HT-29 (cell line): Measurements from ENCODE around the gene TRIM7. TPM values are rescaled to one million over a fixed set of nuclear protein-coding genes. Genes with fewer than 3 reads are reported as not detected.
"Not testable (repeated sequence)": the region's sequence is repeated elsewhere in the genome, so short reads cannot be mapped to it uniquely, and the experiment has no call there.

Experiments
- DNase-seq: peaks from one replicate; pipeline ENCODE4 v3.0.0-alpha.2; 2015; ENCODE audit warnings: low spot score
- total RNA-seq: library from RNA; depleted of rRNA; stranded (reverse); fragments of >200 nt; shearing (Covaris generic); gene quantifications from 2 replicates; pipeline ENCODE4 v1.2.3, GENCODE V29; 2014

TRIM7 gene
- total RNA-seq, 1 experiment from 2014 or later: 2.9 TPM

DNA sequence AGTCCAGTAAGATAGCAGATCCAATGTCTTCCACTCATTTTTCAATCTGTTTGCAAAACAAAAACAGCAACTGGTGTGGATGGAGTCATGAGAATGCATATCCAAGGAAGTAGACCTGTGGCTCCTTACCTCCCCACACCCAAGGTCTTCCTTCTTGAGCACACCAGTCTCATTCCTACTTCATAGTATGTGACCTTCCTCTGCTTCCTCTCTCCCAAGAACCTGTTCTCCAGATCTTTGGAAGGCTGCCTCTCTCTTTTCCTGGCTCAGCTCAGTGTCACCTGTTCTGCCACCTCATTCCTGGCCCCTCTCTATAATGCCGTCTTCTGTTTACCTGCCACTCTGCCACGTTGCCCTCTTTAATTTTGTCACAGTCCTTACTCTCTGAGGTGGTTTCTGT, 7.9 kb upstream of the TRIM7 start:
- no peak for DNase-seq

DNA sequence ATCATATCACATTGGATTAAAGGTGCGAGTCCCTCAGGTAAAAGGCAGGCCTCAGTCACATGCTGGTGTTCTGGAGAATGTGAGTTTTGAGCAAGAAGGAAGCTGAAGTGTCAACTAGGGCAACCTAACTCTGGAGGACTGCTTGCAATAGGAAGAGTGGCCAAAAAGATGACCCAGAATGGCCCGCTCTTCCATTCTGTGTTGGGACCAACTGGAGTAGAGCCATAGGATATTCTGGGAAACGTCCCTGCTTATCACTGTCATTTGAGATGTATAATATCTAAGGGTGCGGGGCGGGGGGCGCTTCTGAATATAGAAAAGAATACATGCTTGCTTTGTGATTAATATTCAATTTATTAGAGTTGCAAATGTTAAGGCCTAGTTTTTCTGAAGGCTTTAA, 7.1 kb upstream of the TRIM7 start:
- no peak for DNase-seq

DNA sequence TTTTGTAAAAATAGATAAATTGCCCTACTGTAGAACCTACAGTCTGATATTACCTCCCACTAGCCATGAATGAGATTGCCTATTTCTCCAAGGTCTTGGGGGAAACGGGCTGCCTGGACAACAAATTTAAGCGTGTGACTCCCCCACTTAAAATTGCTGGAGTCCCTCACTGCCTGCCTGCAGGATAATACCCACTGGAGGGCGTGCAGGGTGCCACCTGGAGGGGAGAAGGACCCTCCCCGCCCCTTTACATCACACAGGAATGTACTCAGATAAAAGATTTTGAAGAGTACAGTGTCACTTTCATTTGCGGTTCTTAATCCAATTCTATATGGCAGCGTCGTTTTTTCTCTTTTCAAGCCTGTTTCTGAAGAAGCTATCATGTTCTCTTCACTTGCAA, 6.2 kb upstream of the TRIM7 start:
- DNase-seq: no peak

DNA sequence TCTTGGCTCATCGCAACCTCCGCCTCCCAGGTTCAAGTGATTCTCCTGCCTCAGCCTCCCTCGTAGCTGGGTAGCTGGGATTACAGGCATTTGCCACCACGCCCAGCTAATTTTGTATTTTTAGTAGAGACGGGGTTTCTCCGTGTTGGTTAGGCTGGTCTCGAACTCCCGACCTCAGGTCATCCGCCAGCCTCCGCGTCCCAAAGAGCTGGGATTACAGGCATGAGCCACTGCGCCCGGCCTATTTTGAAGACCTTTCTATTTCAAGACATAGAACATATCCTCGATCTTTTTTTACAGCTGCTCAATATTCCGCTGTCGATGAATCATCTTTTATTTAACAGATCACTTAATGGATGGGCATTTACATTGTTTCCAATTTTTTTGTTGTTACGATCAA, 5.7 kb upstream of the TRIM7 start:
- DNase-seq: not testable (repeated sequence)

DNA sequence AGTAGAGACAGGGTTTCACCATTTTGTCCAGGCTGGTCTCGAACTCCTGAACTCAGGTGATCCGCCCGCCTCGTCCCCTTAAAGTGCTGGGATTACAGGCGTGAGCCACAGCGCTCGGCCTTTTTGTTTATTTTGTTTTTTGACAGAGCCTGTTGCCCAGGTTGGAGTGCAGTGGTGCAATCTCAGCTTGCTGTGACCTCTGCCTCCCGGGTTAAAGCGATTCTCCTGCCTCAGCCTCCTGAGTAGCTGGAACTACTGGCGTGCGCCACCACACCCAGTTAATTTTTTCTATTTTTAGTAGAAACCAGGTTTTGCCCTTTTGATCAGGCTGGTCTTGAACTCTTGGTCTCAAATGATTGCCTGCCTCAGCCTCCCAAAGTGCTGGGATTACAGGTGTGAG, 5.2 kb upstream of the TRIM7 start:
- DNase-seq: not testable (repeated sequence)

DNA sequence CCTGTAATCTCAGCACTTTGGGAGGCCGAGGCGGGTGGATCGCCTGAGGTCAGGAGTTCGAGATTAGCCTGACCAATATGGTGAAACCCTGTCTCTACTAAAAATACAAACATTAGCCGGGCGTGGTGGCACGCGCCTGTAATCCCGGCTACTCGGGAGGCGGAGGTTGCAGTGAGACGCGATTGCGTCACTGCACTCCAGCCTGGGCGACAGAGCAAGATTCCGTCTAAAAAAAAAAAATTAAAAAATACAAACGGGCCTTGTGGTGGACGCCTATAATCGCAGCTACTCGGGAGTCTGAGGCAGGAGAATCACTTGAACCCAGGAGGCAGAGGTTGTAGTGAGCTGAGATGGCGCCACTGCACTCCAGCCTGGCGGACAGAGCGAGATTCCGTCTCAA, 4.0 kb upstream of the TRIM7 start:
- DNase-seq: not testable (repeated sequence)

DNA sequence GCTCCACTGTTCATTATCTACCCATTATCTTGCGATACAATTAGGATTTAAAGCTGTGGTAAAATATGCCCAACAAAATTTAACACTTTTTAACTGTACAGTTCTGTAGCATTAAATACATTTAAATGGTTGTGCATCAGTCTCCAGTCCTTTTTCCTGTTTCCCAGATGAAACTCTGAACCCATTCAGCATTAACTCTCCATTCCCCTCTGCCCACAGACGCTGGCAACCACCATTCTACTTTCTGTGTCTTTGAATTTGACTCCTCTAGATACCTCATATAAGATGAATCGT, 2.9 kb upstream of the TRIM7 start:
- DNase-seq: no peak

DNA sequence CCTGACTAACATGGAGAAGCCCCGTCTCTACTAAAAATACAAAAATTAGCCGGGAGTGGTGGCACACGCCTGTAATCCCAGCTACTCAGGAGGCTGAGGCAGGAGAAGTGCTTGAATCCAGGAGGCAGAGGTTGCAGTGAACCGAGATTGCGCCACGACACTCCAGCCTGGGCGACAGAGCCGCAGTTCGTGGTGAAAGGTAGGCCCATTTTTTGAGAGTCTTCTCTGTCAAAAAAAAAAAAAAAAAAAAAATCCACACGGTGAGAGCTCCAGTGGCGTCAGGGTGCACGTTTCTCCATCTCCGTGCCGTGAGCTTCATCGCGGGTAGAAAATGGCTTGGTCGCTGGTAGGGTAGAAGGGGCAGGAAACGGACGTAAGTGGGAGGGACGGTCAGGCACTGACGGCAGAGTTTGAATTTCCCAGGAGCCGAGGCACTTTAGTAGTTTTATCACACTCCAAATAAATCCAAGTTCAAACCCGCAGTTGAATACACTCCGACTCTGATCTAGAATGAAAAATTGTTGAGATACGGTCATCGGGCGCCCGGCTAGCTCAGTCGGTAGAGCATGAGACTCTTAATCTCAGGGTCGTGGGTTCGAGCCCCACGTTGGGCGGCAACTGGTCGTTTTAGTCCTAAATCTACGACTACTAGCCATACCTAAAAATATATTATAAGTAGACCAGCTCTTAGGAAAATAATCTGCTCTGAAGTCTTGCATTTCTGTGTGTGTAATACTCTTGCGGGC, 2.4 kb upstream of the TRIM7 start:
- DNase-seq: peak; percentile 95

DNA sequence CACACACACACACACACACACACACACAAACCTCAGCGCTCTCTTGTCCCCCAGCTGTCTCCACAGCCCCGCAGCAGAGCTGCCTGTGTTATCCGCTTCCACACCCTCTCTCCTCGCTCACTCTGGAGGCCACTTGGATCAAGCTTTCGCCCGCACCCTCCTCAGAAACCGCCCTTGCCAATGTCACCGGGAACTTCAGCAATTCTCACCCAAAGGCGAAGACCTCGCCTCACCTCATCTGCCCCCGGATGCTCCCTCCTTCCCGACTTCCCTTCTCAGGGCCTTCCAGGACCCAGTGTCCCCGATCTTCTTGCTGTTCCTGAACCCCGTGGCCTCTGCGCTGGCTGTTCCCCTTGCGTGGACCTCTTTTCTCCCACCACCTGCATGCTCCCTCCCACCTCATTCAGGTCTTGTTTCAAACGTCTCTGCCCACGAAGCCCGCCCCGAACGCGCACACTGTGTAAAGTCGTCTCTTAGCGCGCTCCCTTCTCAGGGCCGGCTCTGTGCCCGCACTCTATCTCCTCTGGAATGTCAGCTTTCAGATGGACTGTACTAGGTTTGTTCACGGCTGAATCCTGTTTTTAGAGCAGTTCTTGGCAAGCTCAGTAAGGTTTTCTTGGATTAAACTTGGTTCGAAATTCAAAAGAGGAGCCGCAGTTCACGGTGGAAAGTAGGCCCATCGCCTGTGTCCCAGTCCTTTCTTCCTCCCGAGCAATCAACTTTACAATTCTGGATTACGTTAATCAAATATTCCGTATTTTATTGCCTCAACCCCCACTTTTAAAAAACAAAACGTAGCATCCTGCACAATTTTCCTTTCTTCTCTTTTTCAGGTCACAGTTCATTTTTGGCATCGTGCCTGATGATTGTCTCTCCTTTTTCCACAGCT, 1.0 kb upstream of the TRIM7 start:
- peak; percentile 58 for DNase-seq

DNA sequence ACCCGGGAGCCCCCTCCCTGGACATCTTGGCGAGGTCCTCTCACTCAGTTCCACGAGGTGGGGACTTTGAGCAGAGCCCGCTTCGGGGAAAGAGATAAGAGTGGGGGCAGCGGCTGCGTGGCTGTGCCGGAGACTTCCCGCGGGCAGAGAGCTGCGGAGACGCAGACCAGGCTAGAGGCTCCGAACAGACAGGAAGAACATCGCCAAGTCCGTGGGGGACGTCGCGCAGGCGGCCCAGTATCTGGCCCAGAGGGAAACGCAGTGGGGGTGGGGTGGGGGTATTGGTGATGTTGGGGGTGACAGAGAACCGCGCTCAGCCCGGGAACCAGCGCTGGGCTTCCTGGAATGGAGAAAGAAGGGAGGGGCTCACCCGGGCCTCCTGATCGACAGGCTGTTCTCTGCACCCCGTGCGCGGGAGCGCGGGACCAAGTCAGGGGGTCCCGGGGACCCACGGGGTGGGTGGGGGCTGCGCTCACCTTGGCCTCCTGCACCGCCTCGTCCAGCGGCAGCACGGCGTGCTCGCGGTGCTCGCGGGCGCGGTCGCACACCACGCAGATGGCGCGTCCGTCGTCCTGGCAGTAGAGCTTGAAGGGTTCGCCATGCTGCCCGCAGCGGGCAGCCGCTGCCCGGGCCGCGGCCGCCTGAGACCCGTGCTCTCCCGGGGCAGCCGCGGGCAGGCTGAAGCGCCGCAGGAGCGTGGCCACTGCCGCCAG, 727 bp downstream of the TRIM7 start:
- DNase-seq: peak; percentile 23

DNA sequence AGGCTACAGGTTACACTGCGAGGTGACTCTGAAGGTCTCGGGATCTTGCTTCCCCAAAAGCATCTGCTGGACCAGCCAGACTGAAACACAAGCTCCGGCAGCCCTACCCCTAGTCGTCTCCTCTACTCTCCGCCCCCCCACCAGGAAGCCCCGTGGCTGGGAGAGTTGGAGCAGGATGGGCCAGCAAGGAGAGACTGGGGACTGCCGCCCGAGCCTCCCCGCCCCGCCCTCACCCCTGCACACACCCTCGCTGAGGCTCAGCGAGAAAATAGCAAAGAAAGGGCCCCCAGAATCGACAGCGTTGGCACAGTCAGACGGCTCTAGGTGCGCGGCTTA, 1.3 kb downstream of the TRIM7 start:
- no peak for DNase-seq

DNA sequence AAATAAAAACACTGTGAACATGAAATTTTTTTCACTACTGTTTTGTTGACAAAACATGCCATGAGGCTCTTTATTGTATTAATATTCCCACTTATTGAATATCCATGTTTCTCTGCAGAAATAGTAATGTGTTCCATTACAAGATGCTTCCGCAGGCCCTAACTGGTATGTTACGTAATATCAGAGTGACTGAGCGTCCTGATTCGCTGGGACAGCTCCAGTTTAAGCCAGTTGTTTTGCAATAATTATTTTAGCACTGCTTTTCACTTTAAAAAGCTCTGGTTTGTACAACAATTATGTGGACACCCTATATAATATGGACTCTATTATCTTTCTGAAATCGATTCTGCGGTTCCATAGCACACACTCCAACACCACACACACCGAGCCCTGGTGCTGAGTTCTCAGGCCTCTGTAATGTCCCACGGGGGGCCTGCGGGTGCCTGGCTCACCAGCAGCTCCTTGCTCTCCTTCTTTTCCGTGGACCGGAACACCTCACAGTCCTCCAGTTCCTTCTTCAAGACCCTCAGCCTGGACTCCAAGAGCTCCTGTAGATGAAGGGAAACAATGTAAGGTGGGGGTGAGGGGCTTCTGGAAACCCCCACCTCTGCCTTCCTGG, 1.8 kb downstream of the TRIM7 start:
- no peak for DNase-seq

DNA sequence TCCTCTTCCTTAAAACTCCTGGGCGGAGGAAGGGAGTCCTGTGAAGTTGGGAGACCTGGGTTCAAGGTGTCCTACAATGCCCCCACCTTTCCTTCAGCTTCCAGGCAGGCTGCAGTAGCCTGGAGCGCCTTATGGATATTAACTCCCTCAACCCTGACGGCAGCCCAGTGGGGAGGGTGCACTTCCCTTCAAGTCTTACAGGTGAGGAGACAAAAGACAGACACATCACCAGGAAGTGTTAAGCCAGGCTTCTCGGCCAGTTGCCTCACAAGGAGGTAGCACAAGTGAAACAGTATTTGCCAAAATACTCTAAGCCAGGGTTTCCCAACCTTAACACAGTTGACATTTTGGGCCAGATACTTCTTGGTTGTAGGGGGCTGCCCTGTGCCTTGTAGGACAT, 4.2 kb downstream of the TRIM7 start:
- no peak for DNase-seq

DNA sequence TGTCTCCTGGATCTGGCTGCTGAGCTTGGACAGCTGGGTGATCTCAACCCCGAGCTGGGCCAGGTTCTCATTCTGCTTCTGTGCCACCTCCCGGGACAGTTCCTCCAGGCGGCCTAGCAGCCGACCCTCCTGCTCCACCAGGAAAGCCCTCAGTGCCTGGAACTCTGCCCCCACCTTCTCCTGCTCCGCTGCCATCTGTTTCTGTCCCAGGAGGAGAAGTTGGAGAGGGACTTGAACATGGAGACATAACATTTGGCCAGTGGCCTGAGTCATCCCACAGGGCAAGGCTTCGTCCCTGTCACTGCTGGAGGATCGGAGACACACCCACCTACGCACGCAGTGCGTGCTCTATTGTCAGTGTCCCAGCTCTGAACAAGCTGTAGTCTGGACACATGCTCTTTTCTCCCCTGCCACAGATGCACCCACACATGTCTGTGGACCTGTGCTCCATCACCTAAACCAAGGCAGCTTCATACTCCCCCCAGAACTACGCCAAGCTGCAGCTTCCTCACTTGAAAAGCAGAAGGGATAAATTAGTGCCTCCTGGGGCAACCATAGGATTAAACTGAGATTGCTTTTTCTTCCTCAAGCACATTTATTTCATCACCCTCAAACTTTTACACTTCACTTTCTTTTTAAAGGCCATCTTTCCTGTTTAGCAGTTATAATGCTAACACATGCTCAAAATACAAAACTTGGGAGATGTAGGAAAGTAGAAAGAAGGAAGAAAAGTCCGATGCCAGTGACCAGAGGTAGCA, 4.9 kb downstream of the TRIM7 start:
- DNase-seq: no peak

DNA sequence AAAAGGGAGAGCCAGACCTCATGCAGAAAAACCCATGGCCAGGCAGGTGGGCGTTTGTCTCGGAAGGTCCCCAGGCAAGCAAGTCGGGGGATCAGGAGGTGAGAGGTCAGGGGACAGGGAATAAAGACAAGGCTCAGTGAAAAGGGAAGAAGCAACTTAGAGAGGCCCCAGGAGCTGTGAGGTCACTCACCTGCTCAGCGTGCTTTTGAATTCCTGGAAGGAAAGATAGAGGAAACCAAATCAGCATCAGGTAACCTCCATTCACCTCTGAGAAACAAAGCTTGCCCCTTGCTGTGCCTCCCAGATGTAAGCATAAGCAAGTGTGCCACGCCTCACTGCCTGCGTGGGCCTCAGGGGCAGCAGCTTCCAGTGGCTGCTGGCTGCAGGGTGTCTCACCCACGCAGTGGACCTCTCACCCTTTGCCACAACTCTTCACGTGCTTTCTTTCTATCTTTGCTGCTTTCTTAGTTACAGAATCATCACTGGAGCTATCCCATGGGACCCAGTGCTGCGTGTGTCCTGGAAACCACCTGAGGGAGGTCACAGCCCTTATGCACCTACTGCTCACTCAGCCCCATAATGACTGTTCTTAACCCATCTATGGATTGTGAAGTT, 6.0 kb downstream of the TRIM7 start:
- DNase-seq: no peak

DNA sequence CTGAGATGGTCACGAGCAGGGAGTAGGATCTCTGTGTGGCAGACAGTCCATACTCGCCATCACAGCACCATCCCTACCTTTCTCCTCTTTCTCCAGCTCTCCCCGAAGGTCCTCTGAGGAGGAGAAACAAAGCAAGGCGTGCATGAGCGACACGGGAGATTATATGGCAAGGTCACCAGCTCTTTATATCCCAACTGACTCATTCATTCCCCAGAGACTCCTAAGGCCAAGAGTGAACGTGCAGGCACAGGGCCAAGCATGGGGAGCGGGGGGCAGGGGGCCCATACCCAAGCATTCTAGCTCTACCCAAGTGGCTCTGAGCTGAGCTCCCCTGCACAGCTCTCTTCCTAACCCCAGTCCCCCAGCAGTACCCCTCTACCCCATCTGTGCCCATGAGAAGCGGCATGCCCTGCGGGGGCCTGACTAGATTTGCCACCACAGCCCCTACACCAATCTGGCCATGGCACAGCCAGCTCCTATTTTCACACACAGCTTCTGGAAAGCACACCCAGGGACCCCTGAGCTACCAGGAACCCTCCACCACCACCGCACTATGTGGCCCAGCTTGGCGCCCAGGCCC, 6.8 kb downstream of the TRIM7 start:
- no peak for DNase-seq

DNA sequence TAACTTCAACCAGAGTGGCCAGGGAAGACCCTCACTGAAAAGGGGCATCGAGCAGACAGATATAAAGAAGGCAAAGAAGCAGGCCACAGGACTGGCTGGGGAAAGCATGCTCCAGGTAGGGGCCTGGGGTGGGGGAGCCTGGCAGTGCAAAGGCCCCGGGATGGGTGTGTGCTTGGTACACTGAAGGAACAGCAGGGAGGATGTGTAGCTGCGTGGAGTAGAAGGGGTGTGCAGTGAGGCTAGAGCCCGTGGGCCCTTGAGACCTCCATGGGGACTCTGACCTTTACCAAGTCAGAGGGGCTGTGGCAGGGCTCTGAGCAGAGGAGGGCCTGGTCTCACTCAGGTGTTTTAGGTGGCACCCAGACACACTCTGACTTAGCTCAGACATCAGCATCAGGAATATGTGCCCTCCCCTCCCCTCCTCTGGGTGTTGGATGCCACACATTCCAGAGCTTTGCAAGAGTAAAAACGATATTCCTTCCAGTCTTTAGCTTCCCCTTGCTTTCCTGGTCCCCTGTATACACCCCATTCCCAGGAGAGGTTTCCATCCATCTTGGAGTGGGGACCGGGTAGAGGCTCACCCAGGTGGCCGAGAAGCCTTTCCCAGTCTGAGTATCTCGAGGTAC, 7.6 kb downstream of the TRIM7 start:
- DNase-seq: no peak

DNA sequence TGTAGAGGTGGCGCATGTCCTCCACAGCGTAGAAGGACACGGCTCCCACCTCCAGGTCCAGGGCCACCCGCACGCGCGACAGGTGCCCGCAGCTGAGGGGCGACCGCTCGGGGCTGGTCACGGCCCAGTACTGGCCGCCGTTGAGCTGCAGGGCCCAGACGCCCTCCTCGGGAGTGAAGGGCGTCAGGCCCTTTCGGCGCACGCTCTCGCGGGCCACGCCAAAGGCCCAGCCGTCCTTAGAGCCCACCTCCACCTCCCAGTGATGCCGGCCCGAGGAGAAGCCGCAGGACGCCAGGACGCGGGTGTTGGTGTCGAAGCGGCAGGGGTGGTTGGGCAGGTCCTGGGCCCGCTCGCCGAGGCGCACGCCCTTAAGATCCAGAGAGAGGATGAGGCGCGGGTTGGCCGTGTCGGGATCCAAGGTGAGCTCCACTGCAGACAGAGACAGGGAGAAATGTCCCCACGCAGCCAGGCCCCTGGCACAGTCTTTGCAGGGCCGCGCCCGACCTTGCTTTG, 9.7 kb downstream of the TRIM7 start:
- no peak for DNase-seq

DNA sequence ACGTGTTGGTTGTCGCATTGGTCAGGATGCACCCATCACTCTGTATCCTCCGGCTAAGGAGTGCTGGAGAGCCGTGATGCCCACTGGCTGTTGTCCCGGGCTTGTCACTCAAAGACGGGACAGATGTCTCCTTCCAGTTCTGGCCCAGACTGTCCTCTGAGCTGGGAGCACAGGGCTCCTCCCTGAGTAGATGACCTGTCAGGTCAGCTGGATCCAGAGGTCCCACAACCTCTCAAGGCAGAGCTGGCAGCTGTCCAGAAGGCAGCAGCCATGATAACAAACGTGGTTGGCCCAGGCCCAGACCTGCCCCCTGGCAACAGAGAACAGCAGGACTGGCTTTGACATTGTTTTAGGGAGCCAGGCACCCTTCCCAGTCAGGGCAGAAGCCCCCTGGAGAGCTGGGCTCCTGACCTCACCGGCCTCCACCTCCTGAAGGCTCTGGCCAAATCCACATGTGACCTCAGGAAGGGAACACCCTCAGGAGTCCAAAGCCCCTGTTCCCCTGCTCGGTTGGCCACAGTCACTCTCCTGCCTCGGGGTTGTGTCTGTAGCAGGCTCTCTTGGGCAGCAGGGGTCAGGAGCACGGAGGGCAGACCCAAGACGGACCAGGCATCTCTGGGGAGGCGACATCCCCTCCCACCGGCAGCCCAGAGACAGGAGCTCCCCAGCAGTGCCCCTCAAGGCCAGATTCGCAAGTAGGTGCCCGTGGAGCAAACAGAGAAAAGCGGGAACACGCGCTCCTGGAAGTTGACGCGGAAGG, 10.3 kb downstream of the TRIM7 start:
- no peak for DNase-seq
